Neural progenitor cell (in vitro differentiated cells): Measurements from ENCODE around the gene PCLO. TPM values are rescaled to one million over a fixed set of nuclear protein-coding genes. Genes with fewer than 3 reads are reported as not detected.
"Not testable (repeated sequence)": the region's sequence is repeated elsewhere in the genome, so short reads cannot be mapped to it uniquely, and the experiment has no call there.

ENCODE experiments used
- DNase-seq: peaks from one replicate; pipeline ENCODE4 v3.0.0-alpha.2; 2016; ENCODE audit warnings: low spot score
- H2AFZ ChIP-seq: fragments of 200-600 bp; sonication (generic); replicated peaks from 2 replicates; pipeline ENCODE4 v1.6.1; 2016; ENCODE audit warnings: antibody characterized with exemption
- H3F3A ChIP-seq: fragments of 200-600 bp; sonication (generic); 2 replicates; pipeline ENCODE4 v1.6.1; 2016; ENCODE audit warnings: antibody characterized with exemption, low read depth
- H3K27ac ChIP-seq: fragments of 200-600 bp; sonication (generic); 2 replicates; pipeline ENCODE4 v1.5.1; 2016; ENCODE audit warnings: mild to moderate bottlenecking
- H3K27me3 ChIP-seq: fragments of 200-600 bp; sonication (generic); 2 replicates; pipeline ENCODE4 v1.6.1; 2016; ENCODE audit warnings: mild to moderate bottlenecking, moderate library complexity
- H3K36me3 ChIP-seq: fragments of 200-600 bp; sonication (generic); 2 replicates; pipeline ENCODE4 v1.5.1; 2016
- H3K4me1 ChIP-seq: fragments of 200-600 bp; sonication (generic); 2 replicates; pipeline ENCODE4 v1.6.1; 2016; ENCODE audit warnings: mixed run types
- H3K4me2 ChIP-seq: fragments of 200-600 bp; sonication (generic); 2 replicates; pipeline ENCODE4 v1.6.1; 2016
- H3K4me3 ChIP-seq: fragments of 200-600 bp; sonication (generic); 2 replicates; pipeline ENCODE4 v1.5.1; 2016
- H3K79me2 ChIP-seq: fragments of 200-600 bp; sonication (generic); 2 replicates; pipeline ENCODE4 v1.6.1; 2016; ENCODE audit warnings: low read depth
- H3K9ac ChIP-seq: fragments of 200-600 bp; sonication (generic); 2 replicates; pipeline ENCODE4 v1.6.1; 2016
- H3K9me3 ChIP-seq: fragments of 200-600 bp; sonication (generic); 2 replicates; pipeline ENCODE4 v1.5.1; 2016; ENCODE audit warnings: low read depth
- H4K20me1 ChIP-seq: fragments of 200-600 bp; sonication (generic); 2 replicates; pipeline ENCODE4 v1.6.1; 2016; ENCODE audit warnings: low read depth
- H3K27ac Mint-ChIP-seq: 3 replicates; pipeline ENCODE4 v1.8.0; 2021; ENCODE audit warnings: mixed read lengths
- H3K27me3 Mint-ChIP-seq: 2 replicates; pipeline ENCODE4 v1.8.0; 2022; ENCODE audit warnings: low read depth, mild to moderate bottlenecking, inconsistent platforms, moderate library complexity, mixed read lengths; ENCODE audit not compliant: insufficient read depth
- H3K36me3 Mint-ChIP-seq: 3 replicates; pipeline ENCODE4 v1.8.0; 2021; ENCODE audit warnings: mixed read lengths
- H3K4me1 Mint-ChIP-seq: 3 replicates; pipeline ENCODE4 v1.8.0; 2021; ENCODE audit warnings: mixed read lengths
- H3K4me3 Mint-ChIP-seq: 3 replicates; pipeline ENCODE4 v1.8.0; 2021; ENCODE audit warnings: mild to moderate bottlenecking, moderate library complexity, mixed read lengths
- H3K9me3 Mint-ChIP-seq: 3 replicates; pipeline ENCODE4 v1.8.0; 2020; ENCODE audit warnings: mixed read lengths
- CTCF ChIP-seq: fragments of 200-600 bp; sonication (generic); IDR thresholded peaks from 2 replicates; pipeline ENCODE4 v1.5.1; 2017; ENCODE audit warnings: antibody characterized with exemption, mild to moderate bottlenecking
- EZH2 ChIP-seq: fragments of 200-600 bp; sonication (generic); IDR thresholded peaks from 2 replicates; pipeline ENCODE4 v1.6.1; 2017; ENCODE audit warnings: antibody characterized with exemption, mild to moderate bottlenecking, moderate library complexity
- EZH2phosphoT487 ChIP-seq: fragments of 200-600 bp; sonication (generic); IDR thresholded peaks from 2 replicates; pipeline ENCODE4 v1.6.1; 2017; ENCODE audit warnings: antibody characterized with exemption
- total RNA-seq: library from RNA; depleted of rRNA; stranded (reverse); fragments of >200 nt; gene quantifications from 2 replicates; pipeline ENCODE4 v1.2.3, GENCODE V29; 2015; ENCODE audit warnings: low replicate concordance

The PCLO gene
- total RNA-seq, 1 donor from 2014 or later: 2.0 TPM

GRCh38 chr7:83036721-83037380 lies 125.8 kb downstream of the PCLO start:
- peaks cover 11% of the 10 kb centered on the region for H3K4me1 ChIP-seq
- DNase-seq: no peak
- H4K20me1 ChIP-seq: no peaks in the 10 kb centered on the region
- no peak overlapping the region for H3K27ac ChIP-seq
- H3K9me3 Mint-ChIP-seq: no peaks in the 10 kb centered on the region
- H3K9ac ChIP-seq: no peak overlapping the region
- no peaks in the 10 kb centered on the region for H3F3A ChIP-seq
- H3K9me3 ChIP-seq: no peaks in the 10 kb centered on the region
- no peak for TF ChIP-seq EZH2
- no peak for TF ChIP-seq EZH2phosphoT487
- TF ChIP-seq CTCF: no peak
- H3K27me3 ChIP-seq: no peaks in the 10 kb centered on the region
- no peaks in the 10 kb centered on the region for H3K79me2 ChIP-seq
- H3K36me3 Mint-ChIP-seq: no peaks in the 10 kb centered on the region
- H3K36me3 ChIP-seq: no peaks in the 10 kb centered on the region
- H3K4me2 ChIP-seq: no peak overlapping the region
- H3K4me1 Mint-ChIP-seq: peaks cover 5% of the 10 kb centered on the region
- H3K4me3 Mint-ChIP-seq: no peak overlapping the region
- H3K27me3 Mint-ChIP-seq: no peaks in the 10 kb centered on the region
- no peak overlapping the region for H3K4me3 ChIP-seq
- H2AFZ ChIP-seq: no peak overlapping the region
- H3K27ac Mint-ChIP-seq: no peak overlapping the region

GRCh38 chr7:83036130-83036529 lies 126.6 kb downstream of the PCLO start:
- Histone ChIP-seq H2AFZ (no peak overlapping the region), H3F3A (no peaks in the 10 kb centered on the region), H3K4me3 (no peak overlapping the region), H3K79me2 (no peaks in the 10 kb centered on the region), H3K9me3 (no peaks in the 10 kb centered on the region), H3K4me1 (peaks cover 11% of the 10 kb centered on the region), H3K27me3 (no peaks in the 10 kb centered on the region), H4K20me1 (no peaks in the 10 kb centered on the region), H3K36me3 (no peaks in the 10 kb centered on the region), H3K27ac (no peak overlapping the region), H3K4me2 (no peak overlapping the region), H3K9ac (no peak overlapping the region)
- Mint-ChIP-seq H3K9me3 (no peaks in the 10 kb centered on the region), H3K4me1 (peaks cover 5% of the 10 kb centered on the region), H3K27ac (no peak overlapping the region), H3K36me3 (no peaks in the 10 kb centered on the region), H3K27me3 (no peaks in the 10 kb centered on the region), H3K4me3 (no peak overlapping the region)
- DNase-seq: no peak
- TF ChIP-seq CTCF: no peak
- TF ChIP-seq EZH2: no peak
- TF ChIP-seq EZH2phosphoT487: no peak

GRCh38 chr7:83032195-83032594 lies 130.5 kb downstream of the PCLO start:
- no peak overlapping the region for H3K4me3 Mint-ChIP-seq
- Histone ChIP-seq H3K4me1 (no peaks in the 10 kb centered on the region), H3K79me2 (no peaks in the 10 kb centered on the region), H3F3A (no peaks in the 10 kb centered on the region), H2AFZ (no peak overlapping the region), H3K36me3 (no peaks in the 10 kb centered on the region), H3K27me3 (no peaks in the 10 kb centered on the region), H3K9me3 (no peaks in the 10 kb centered on the region), H3K4me3 (no peak overlapping the region), H3K9ac (no peak overlapping the region), H4K20me1 (no peaks in the 10 kb centered on the region), H3K4me2 (no peak overlapping the region), H3K27ac (no peak overlapping the region)
- DNase-seq: no peak
- H3K4me1 Mint-ChIP-seq: no peaks in the 10 kb centered on the region
- no peaks in the 10 kb centered on the region for H3K36me3 Mint-ChIP-seq
- H3K27me3 Mint-ChIP-seq: no peaks in the 10 kb centered on the region
- TF ChIP-seq EZH2 (no peak), EZH2phosphoT487 (no peak), CTCF (no peak)
- H3K9me3 Mint-ChIP-seq: no peaks in the 10 kb centered on the region
- no peak overlapping the region for H3K27ac Mint-ChIP-seq

GRCh38 chr7:83023817-83024665 lies 138.6 kb downstream of the PCLO start:
- H3K4me3 Mint-ChIP-seq, H2AFZ ChIP-seq, H3K9me3 ChIP-seq, H3F3A ChIP-seq, H3K4me1 ChIP-seq, DNase-seq, H3K36me3 ChIP-seq, H3K4me2 ChIP-seq, H3K4me3 ChIP-seq, H3K79me2 ChIP-seq, H3K27ac ChIP-seq, H3K27me3 Mint-ChIP-seq, H3K9ac ChIP-seq, H3K27me3 ChIP-seq, H3K4me1 Mint-ChIP-seq, H4K20me1 ChIP-seq, H3K27ac Mint-ChIP-seq, H3K9me3 Mint-ChIP-seq, H3K36me3 Mint-ChIP-seq: not testable (repeated sequence)
